C4-2B (cell line): ENCODE results near the gene NUMB.

ENCODE experiments used
- H3K27ac ChIP-seq: fragments of 450-650 bp; 2 replicates; pipeline ENCODE4 v1.5.1; 2017
- ZFX ChIP-seq: fragments of 450-650 bp; IDR thresholded peaks from 2 replicates; pipeline ENCODE4 v1.6.1; 2017
- TF ChIP-seq, protein P1 (sequence below): fragments of 450-650 bp; conservative IDR thresholded peaks from 2 replicates; pipeline ENCODE4 v1.5.1; 2017; ENCODE audit warnings: mild to moderate bottlenecking

NUMB gene

DNA sequence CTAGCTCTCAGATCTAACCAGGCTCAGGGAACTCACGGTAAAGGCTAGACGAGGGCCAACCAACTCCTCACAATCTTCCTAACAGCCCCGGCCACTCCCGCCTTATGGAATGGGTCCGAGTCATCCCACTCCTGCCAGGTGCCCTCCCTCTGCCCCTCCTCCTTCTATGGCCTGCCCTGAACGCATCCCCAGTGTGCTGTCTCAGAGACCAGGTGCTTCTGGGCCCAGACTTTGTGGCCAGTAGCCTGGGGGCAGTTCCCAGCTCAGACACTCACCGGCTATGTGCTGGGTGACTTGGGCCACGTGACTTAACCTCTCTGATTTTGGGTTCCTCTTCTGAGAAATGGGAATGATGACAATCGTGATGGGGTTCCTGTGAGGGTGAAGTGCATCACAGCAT lies 198.5 kb downstream of the NUMB start:
- no peak overlapping the region for H3K27ac ChIP-seq
- TF ChIP-seq ZFX = no peak
- TF ChIP-seq, protein P1, sequence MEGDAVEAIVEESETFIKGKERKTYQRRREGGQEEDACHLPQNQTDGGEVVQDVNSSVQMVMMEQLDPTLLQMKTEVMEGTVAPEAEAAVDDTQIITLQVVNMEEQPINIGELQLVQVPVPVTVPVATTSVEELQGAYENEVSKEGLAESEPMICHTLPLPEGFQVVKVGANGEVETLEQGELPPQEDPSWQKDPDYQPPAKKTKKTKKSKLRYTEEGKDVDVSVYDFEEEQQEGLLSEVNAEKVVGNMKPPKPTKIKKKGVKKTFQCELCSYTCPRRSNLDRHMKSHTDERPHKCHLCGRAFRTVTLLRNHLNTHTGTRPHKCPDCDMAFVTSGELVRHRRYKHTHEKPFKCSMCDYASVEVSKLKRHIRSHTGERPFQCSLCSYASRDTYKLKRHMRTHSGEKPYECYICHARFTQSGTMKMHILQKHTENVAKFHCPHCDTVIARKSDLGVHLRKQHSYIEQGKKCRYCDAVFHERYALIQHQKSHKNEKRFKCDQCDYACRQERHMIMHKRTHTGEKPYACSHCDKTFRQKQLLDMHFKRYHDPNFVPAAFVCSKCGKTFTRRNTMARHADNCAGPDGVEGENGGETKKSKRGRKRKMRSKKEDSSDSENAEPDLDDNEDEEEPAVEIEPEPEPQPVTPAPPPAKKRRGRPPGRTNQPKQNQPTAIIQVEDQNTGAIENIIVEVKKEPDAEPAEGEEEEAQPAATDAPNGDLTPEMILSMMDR = no peak

DNA sequence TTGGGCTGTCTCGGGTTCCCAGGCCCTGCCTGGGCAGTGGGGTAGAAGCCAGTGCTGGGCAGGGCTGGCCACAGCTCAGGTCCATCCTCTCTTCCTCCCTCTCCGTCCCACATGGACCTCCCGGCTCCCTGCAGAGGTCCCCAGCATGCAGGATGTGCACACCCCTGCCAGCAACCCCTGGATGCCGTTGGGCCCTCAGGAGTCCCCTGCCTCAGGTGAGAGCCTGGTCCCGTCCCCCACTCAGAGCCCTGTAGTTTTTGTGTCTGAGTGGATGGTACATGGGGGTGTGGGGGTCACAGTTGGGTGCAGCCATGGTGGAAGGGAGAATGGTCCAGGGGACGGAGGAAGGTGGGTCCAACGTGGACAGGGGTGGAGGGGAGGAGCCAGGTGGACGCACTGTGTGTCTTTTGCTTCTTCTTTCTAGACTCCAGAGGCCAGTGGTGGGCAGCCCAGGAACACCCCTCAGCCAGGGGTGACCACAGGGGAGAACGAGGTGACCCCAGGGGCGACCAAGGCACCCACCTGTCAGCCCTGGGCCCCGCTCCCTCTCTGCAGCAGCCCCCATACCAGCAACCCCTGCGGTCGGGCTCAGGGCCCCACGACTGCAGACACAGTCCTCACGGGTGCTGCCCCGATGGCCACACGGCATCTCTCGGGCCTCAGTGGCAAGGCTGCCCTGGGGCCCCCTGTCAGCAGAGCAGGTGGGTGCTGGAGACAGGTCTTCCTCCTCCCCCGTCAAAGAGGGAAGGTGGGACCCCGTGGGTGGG lies 199.3 kb downstream of the NUMB start:
- H3K27ac ChIP-seq = no peak overlapping the region
- TF ChIP-seq, protein P1 = no peak
- no peak for TF ChIP-seq ZFX

DNA sequence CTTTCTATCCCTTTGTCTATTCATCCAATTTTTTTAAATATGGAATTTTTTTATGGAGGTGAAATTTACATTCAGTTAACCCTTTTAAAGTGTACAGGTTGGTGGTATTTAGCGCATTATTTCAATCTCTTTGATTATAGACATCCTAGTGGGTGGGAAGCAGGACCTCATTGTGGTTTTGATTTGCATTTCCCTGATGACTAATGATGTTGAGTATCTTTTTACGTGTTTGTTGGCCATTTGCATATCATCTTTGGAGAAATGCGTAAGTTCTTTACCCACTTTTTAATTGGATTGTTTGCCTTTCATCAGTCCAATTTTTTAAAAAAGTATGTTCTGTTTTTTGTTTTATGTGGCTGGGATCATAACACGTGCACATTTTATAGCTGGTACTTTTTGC lies 200.3 kb downstream of the NUMB start:
- H3K27ac ChIP-seq = no peak overlapping the region
- TF ChIP-seq, protein P1 = no peak

DNA sequence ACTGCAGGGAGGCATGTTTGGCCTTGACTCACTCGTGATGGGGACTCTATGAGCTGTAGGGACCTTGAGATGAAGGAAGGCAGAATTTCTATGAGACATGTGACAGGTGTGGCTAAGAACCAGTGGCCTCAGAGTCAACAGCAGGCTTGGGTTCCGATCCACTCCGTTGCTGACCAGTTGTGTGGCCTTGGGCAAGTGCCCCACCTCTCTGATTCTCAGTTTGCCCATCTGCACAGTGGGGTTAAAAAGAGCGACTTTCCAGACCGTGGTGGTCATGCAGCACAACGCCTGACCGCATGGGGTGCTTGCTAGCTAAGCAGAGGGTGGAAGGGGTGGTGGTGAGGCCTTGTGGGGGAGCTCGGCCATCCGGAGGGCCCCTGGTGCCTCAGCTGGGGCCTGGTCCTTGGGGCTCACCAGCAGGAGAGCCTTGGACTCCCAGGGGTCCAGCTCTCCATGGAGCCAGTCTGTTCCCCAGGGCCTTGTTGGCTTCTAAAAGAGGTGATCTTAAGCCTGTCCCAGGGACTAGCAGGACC lies 202.6 kb downstream of the NUMB start:
- no peak overlapping the region for H3K27ac ChIP-seq
- TF ChIP-seq, protein P1 = no peak
- no peak for TF ChIP-seq ZFX

DNA sequence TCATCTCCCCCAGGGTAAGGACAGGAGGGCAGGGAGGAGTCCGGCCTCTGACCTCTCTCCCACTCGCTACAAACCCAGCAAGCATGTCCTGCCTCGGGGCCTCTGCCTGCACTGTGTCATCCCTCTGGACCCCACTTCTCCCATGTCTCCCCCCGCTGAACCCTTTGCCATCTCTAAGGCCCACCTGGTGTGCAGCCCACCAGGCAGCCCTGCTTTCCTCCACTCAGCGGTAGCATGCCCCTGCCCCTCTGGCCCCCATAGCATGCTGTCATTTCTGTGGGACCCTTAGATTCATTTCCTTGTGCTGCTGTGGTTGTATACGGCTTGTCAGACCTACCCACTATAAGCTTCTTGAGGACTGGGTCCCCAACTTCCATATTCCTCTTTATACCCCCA lies 203.3 kb downstream of the NUMB start:
- no peak for TF ChIP-seq ZFX
- TF ChIP-seq, protein P1 = no peak
- H3K27ac ChIP-seq = no peak overlapping the region

GRCh38 chr14:73254247-73255004 lies 203.9 kb downstream of the NUMB start:
- H3K27ac ChIP-seq = no peak overlapping the region
- TF ChIP-seq, protein P1 = no peak
- no peak for TF ChIP-seq ZFX

DNA sequence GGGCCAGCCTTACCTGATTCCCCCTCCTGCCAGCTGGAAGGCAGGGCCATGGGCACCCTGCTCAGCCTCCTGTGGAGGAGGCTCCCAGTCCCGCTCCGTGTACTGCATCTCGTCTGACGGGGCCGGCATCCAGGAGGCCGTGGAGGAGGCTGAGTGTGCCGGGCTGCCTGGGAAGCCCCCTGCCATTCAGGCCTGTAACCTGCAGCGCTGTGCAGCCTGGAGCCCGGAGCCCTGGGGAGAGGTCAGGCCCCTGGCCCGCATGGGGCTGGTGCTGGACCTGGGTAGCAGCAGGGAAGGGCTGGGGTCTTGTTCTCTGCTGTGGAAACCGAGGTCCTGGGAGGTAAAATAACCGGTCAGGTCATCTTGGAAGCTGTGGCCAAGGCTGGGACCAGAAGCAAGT lies 204.6 kb downstream of the NUMB start:
- H3K27ac ChIP-seq = no peak overlapping the region
- TF ChIP-seq, protein P1 = no peak
- no peak for TF ChIP-seq ZFX
